Measurements from ENCODE around the gene SST. TPM values are rescaled to one million over a fixed set of nuclear protein-coding genes. Genes with fewer than 3 reads are reported as not detected.

Gene SST
- total and polyA plus RNA-seq, 2 of the 4 experiments (the other 2 are of a cell fraction), result not detected

DNA sequence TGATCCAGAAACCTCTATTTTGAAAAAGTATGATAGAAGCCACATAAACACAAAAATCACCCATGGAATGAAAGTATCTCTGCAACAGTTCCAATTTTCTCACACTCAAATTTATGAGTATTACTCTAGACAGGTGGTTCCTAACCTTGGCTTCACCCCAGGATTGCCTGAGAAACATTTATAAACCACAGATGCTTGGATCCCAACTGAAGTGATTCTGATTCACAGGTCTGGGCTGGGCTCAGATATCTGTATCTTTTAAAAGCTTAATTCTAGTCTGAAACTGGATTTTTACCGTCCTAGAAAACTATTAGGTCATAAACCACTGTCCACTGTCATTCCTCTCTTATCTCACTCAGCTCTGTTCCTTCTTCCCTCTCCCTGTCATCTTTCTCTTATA lies 7.4 kb upstream of the SST start:
- ChIA-PET POLR2A (ENCODE audit: unreplicated experiment) (no interaction called here), CTCF (interaction anchor here (0.6 to 8.4 kb wide), 3 partner anchors 65 to 564 kb away, joined by 4 to 168 read pairs (median 6); no protein-coding TSS in a partner anchor)
- Histone ChIP-seq H3K9me1 (ENCODE audit: insufficient read depth, low read length) (no peaks in the 10 kb centered on the region; the same call in 1 of the 2 replicates), H3K4me2 (ENCODE audit: low read depth, low read length) (no peak overlapping the region), H2AFZ (replicated peaks; ENCODE audit: low read length, poor library complexity) (no peak overlapping the region), H3K4me1 (ENCODE audit: control insufficient read depth, insufficient read depth, low read length) (no peaks in the 10 kb centered on the region), H3K23ac (ENCODE audit: low read depth, low read length) (no peak overlapping the region), H4K5ac (ENCODE audit: low read depth, low read length) (no peak overlapping the region), H4K20me1 (ENCODE audit: insufficient read depth, low read length) (no peaks in the 10 kb centered on the region), H3K27ac (ENCODE audit: insufficient read depth, low read length) (no peak overlapping the region), H3K18ac (ENCODE audit: low read depth, low read length) (no peak overlapping the region), H2AK5ac (ENCODE audit: low read depth, low read length) (no peak overlapping the region), H2BK5ac (ENCODE audit: low read depth, low read length, poor library complexity, severe bottlenecking) (no peak overlapping the region), H2BK20ac (ENCODE audit: low read depth, low read length) (no peak overlapping the region), H4K91ac (ENCODE audit: insufficient read depth, low read depth, low read length) (no peak overlapping the region), H3K4ac (ENCODE audit: low read depth, low read length) (no peak overlapping the region), H3K4me3 (ENCODE audit: insufficient read depth, low read depth, low read length) (no peak overlapping the region), H3K9ac (ENCODE audit: low read depth, low read length) (no peak overlapping the region), H3K14ac (replicated peaks; ENCODE audit: low read depth, low read length) (no peak overlapping the region), H3K56ac (ENCODE audit: extremely low read depth, insufficient read depth, low read length) (no peak overlapping the region), H3K36me3 (ENCODE audit: control insufficient read depth, insufficient read depth, low read length) (no peaks in the 10 kb centered on the region), H2BK15ac (ENCODE audit: low read depth, low read length) (no peak overlapping the region), H3K79me1 (ENCODE audit: low read depth in 1 of 2, low read length in 2 of 2) (no peaks in the 10 kb centered on the region), H4K8ac (ENCODE audit: low read depth in 2 of 2, low read length in 2 of 2) (no peak overlapping the region), H3K27me3 (ENCODE audit: control insufficient read depth, insufficient read depth, low read length) (peaks cover 30% of the 10 kb centered on the region), H3K9me3 (ENCODE audit: control insufficient read depth, insufficient read depth, low read length) (no peaks in the 10 kb centered on the region), H2AK9ac (replicated peaks; ENCODE audit: low read depth, low read length, poor library complexity) (no peak overlapping the region), H2BK120ac (ENCODE audit: low read depth, low read length) (no peak overlapping the region)
- dilution Hi-C loops (cut with HindIII; ENCODE audit: low sequenced_read_pairs, unreplicated experiment) (loop anchor here (25.0 kb wide), 2 partner anchors 365 to 465 kb away; no protein-coding TSS in a partner anchor), intact Hi-C loops (cut with micrococcal nuclease) (loop anchor here (10.0 kb wide), 1 partner anchor 833 kb away; the partner anchor contains the start of gene ADIPOQ), in situ Hi-C loops (cut with MboI; ENCODE audit: low sequenced_read_pairs) (loop anchor here (5.0 kb wide), 2 partner anchors 360 to 450 kb away; no protein-coding TSS in a partner anchor)
- 20% methylated on average over 1 of the region's 1 CpG; no CpG with 5 or more reads in 1 of the 2 experiments for WGBS, 2 experiments (ENCODE audit: extremely low coverage in 2 of 2, insufficient read length in 1 of 2)
- no peak for DNase-seq
- TF ChIP-seq BHLHE40 (IDR thresholded peaks at IDR 0.05; ENCODE audit: low read depth, low read length) (no peak), MAFK (IDR thresholded peaks at IDR 0.05; ENCODE audit: low read depth, low read length) (no peak), CHD1 (IDR thresholded peaks at IDR 0.05; ENCODE audit: low read depth, low read length) (no peak), SMC3 (IDR thresholded peaks at IDR 0.05; ENCODE audit: low read depth, low read length) (no peak), RCOR1 (IDR thresholded peaks at IDR 0.05; ENCODE audit: insufficient replicate concordance, low read length) (no peak), FOS (IDR thresholded peaks at IDR 0.05; ENCODE audit: low read depth, low read length) (no peak), CEBPB (IDR thresholded peaks at IDR 0.05; ENCODE audit: low read depth, low read length) (no peak), MAZ (IDR thresholded peaks at IDR 0.05; ENCODE audit: borderline replicate concordance, low read depth, low read length) (no peak), POLR2A (IDR thresholded peaks at IDR 0.05; ENCODE audit: low read depth, low read length) (no peak), MXI1 (IDR thresholded peaks at IDR 0.05; ENCODE audit: borderline replicate concordance, low read depth, low read length) (no peak), RFX5 (IDR thresholded peaks at IDR 0.05; ENCODE audit: low read depth, low read length) (no peak), RAD21 (IDR thresholded peaks at IDR 0.05; ENCODE audit: low read length) (no peak), NFE2L2 (IDR thresholded peaks at IDR 0.05; ENCODE audit: low read depth, low read length) (no peak)
- TF ChIP-seq, protein P1, sequence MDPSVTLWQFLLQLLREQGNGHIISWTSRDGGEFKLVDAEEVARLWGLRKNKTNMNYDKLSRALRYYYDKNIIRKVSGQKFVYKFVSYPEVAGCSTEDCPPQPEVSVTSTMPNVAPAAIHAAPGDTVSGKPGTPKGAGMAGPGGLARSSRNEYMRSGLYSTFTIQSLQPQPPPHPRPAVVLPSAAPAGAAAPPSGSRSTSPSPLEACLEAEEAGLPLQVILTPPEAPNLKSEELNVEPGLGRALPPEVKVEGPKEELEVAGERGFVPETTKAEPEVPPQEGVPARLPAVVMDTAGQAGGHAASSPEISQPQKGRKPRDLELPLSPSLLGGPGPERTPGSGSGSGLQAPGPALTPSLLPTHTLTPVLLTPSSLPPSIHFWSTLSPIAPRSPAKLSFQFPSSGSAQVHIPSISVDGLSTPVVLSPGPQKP (IDR thresholded peaks at IDR 0.05; ENCODE audit: borderline replicate concordance, low read depth, low read length), result no peak
- TF ChIP-seq, protein P2, sequence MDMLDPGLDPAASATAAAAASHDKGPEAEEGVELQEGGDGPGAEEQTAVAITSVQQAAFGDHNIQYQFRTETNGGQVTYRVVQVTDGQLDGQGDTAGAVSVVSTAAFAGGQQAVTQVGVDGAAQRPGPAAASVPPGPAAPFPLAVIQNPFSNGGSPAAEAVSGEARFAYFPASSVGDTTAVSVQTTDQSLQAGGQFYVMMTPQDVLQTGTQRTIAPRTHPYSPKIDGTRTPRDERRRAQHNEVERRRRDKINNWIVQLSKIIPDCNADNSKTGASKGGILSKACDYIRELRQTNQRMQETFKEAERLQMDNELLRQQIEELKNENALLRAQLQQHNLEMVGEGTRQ (IDR thresholded peaks at IDR 0.05; ENCODE audit: low read depth, low read length), result no peak
- TF ChIP-seq, protein P3, sequence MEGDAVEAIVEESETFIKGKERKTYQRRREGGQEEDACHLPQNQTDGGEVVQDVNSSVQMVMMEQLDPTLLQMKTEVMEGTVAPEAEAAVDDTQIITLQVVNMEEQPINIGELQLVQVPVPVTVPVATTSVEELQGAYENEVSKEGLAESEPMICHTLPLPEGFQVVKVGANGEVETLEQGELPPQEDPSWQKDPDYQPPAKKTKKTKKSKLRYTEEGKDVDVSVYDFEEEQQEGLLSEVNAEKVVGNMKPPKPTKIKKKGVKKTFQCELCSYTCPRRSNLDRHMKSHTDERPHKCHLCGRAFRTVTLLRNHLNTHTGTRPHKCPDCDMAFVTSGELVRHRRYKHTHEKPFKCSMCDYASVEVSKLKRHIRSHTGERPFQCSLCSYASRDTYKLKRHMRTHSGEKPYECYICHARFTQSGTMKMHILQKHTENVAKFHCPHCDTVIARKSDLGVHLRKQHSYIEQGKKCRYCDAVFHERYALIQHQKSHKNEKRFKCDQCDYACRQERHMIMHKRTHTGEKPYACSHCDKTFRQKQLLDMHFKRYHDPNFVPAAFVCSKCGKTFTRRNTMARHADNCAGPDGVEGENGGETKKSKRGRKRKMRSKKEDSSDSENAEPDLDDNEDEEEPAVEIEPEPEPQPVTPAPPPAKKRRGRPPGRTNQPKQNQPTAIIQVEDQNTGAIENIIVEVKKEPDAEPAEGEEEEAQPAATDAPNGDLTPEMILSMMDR (conservative IDR thresholded peaks at IDR 0.05; ENCODE audit: low read depth, low read length), result no peak
- ATAC-seq (ENCODE audit: low read depth), result no peak
- BruUV-seq (replicated peaks), result no TSS peak

Data from IMR-90 (cell line).